Epithelial cell of esophagus (primary cell): ENCODE data around the gene HDAC4.

Experiments
- DNase-seq: peaks from one replicate; pipeline ENCODE4 v3.0.0; 2010; ENCODE audit warnings: low read depth
- H3K4me3 ChIP-seq: 2 replicates; pipeline ENCODE4 v1.5.1; 2011; ENCODE audit warnings: mild to moderate bottlenecking, low read length, control low read depth
- TF ChIP-seq, protein P1 (sequence below): IDR thresholded peaks from 2 replicates; pipeline ENCODE4 v1.5.1; 2011; ENCODE audit warnings: low read depth, mild to moderate bottlenecking, low read length, control low read depth, inconsistent platforms; ENCODE audit not compliant: insufficient read depth; ENCODE audit errors: missing control alignments

Gene HDAC4

GRCh38 chr2:239017491-239018098, 383.2 kb downstream of the HDAC4 start:
- TF ChIP-seq, protein P1, sequence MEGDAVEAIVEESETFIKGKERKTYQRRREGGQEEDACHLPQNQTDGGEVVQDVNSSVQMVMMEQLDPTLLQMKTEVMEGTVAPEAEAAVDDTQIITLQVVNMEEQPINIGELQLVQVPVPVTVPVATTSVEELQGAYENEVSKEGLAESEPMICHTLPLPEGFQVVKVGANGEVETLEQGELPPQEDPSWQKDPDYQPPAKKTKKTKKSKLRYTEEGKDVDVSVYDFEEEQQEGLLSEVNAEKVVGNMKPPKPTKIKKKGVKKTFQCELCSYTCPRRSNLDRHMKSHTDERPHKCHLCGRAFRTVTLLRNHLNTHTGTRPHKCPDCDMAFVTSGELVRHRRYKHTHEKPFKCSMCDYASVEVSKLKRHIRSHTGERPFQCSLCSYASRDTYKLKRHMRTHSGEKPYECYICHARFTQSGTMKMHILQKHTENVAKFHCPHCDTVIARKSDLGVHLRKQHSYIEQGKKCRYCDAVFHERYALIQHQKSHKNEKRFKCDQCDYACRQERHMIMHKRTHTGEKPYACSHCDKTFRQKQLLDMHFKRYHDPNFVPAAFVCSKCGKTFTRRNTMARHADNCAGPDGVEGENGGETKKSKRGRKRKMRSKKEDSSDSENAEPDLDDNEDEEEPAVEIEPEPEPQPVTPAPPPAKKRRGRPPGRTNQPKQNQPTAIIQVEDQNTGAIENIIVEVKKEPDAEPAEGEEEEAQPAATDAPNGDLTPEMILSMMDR, result no peak
- no peak overlapping the region for H3K4me3 ChIP-seq
- DNase-seq, result no peak

DNA sequence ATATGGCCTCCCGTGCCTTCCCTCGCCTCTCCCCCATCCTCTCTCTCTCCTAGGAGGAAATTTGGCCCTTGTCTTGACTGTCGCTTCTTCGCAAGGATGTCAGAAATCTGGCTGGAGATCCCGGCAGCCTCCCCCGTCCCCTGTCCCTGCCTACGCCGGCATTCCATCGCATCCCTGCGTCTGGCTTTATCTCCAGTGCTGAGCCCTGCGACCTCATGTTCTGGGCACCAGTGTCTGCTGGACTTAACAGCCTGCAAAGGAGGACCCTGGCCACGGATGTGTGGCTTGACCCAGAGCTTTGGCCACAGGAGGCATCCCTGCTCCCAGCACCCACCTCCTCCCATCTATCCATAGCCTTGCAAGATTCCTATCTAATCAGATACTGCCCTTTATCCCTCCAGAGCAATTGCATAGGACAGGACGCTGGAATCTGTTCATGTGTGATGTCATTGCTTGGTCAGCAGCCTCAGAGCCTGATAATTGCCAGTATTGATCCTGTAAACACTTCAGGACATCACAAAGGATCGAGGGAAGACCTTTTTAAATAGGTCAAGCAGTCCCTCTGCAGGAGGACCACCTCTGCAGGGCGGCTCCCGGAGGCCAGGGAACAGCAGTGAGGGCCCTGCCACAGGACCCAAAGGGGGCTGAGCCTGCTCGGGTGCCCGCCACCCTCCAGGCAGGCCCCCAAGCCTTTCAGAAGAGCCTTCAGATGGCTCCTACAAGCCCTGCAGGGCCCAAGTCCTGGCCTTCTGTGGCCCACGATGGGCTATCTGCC, 384.7 kb downstream of the HDAC4 start:
- TF ChIP-seq, protein P1, result no peak
- no peak overlapping the region for H3K4me3 ChIP-seq
- no peak for DNase-seq

DNA sequence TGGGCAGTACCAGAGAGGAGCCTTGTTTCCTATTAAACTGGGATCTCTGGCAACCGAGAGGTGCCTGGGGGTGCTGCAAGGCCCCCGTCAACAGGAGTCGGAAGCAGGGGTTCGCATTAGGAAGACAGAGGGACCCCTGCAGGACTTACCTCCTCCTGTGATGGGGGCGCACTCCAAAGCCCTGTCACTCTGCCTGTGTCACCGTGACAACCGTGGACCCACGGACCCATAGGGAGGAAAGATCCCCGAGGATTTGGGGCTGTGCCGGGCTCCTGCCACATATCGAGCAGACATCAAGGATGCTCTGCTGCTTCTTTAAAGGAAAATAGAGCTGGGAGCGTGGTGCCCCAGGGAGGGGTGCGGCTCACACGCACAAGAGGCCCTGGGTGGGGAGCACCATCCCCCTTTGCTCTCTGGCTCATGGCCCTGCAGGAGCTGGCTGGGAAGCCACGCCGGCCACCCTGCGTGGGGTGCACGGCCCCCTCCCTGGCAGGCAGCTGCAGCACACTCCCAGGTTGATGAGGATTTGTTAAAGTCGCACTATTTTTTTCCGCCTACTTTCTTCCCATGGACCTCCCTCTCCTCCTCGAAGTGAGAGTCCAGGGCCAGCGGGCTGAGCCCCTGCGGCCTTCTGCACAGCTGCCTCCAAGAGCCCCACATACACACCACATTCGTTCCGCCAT, 385.5 kb downstream of the HDAC4 start:
- H3K4me3 ChIP-seq, result no peak overlapping the region
- DNase-seq, result no peak
- TF ChIP-seq, protein P1, result no peak

GRCh38 chr2:239014458-239015217, 386.2 kb downstream of the HDAC4 start:
- TF ChIP-seq, protein P1, result no peak
- DNase-seq, result no peak
- no peak overlapping the region for H3K4me3 ChIP-seq

- TF ChIP-seq, protein P1, result no peak
- DNase-seq, result no peak
Observed at GRCh38 chr2:239013678-239013976, 387.2 kb downstream of the HDAC4 start.

DNA sequence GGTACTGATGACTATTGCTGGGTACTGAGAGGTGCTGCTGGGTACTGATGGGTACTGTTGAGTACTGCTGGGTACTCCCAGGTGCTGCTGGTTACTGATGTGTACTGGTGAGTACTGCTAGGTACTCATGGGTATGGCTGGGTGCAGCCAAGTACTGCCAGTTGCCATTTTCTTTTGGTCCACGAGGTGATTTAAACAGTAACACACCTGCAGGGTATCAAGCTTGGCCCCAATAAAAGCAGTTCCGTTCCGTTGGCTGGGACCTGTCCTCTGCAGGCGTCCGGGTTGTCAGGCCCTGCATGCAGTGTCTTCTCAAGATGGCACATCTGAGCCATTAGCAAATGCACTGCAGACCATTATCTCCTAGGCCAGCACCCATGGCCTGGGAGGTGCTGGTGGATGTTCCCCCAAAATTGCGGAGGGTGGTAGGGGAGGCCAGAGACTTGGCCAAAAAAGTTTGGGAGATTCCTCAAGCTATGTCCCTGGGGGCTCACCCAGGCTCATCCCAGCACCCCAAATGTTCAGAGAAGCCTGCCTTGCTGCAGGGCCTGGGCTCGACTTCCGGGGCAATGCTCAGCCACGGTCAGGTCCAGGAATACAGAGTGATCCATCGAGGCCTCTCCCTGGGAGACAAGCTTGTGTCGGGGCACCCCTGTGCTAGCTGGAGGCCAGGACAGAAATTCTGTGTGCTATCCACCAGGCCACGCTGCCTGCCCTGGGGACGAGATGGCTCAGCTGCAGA, 387.7 kb downstream of the HDAC4 start:
- TF ChIP-seq, protein P1, result no peak
- no peak overlapping the region for H3K4me3 ChIP-seq
- DNase-seq, result no peak

More at GRCh38 chr2:239013678-239013976, 387.2 kb downstream of the HDAC4 start:
- H3K4me3 ChIP-seq, result no peak overlapping the region
